GM19238 (cell line): Measurements from ENCODE around the gene CGN.

ENCODE experiments used
- DNase-seq: peaks from one replicate; pipeline ENCODE4 v3.0.0; 2011; ENCODE audit warnings: low spot score; ENCODE audit not compliant: insufficient read length

The CGN gene

GRCh38 chr1:151546011-151546925 is 35.1 kb downstream of the CGN start:
- DNase-seq, result no peak

DNA sequence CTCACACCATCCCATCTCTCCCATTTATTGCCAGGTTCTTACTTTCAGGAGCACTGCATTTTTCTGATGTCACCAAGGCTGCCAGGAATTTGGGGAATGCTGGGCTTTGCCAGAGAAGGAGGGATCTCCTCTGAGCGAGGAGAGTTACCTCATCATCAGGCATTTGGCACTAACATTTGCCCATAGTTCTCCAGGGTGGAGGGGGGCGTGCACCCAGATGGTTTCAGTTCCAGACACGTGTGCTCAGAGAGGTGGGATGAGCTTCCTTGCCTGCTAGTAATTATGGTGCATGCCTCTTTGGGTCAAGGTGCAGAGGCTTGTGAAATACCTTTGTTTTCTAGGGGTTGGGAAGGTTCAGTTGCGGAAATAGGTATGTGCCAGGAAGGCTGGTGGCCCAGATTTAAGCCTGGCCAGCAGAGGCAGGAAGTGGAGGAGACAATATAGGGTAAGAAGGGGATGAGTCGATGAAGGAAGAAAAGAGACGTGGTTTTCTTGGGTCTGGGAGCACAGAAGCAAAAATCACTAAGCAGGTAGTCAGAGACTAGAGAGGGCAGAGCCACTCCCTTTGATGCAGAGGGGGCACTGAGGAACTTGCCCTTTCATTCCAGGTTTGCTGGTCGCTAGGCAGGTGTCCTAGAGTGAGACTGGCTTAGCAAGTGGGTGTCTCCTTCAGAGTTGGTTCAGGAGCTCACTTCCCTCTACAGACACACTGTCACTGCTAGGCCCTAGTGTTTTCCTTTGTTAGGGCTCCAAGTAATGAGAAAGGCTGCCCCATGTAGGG is 36.1 kb downstream of the CGN start:
- DNase-seq, result no peak

DNA sequence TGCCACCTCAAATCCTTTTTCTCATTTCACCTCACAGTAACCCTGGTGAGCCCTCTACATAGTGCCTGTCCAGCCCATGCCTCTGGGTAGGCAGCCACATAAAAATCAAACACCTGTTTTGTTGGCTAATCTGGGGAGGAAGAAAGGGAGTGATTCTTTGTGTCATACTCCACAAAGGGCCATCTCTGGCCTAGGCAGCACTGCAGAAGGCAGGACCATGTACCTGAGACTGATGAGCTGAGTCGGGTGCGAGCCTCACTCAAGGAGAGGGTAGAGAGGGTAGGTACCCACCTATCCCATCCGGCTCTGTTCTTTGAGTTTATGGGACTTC is 36.7 kb downstream of the CGN start:
- no peak for DNase-seq

- no peak for DNase-seq
Observed at GRCh38 chr1:151549199-151549598, 38.0 kb downstream of the CGN start.

- no peak for DNase-seq
Observed at GRCh38 chr1:151553659-151554058, 42.5 kb downstream of the CGN start.

DNA sequence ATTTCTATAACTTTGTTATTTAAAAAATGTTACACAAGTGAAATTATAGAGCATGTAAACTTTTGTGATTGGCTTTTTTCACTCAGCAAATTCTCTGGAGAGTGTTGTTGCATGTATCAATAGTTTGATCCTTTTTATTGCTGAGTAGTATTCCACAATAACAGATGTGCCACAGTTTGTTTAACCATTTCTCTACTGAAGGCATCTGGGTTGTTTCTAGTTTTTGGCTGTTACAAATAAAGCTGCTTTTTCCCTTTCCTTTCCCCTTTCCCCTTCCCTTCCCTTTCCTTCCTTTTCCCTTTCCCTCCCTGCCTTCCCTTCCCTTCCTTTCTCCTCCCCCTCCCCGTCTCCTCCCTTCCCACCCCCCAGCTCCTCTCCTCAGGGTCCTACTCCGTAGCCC is 44.9 kb downstream of the CGN start:
- no peak for DNase-seq

- DNase-seq, result no peak
Observed at GRCh38 chr1:151562661-151563060, 51.5 kb downstream of the CGN start.

- DNase-seq, result no peak
Observed at GRCh38 chr1:151563376-151563775, 52.2 kb downstream of the CGN start.

- DNase-seq, result no peak
Observed at GRCh38 chr1:151565502-151566189, 54.5 kb downstream of the CGN start.

DNA sequence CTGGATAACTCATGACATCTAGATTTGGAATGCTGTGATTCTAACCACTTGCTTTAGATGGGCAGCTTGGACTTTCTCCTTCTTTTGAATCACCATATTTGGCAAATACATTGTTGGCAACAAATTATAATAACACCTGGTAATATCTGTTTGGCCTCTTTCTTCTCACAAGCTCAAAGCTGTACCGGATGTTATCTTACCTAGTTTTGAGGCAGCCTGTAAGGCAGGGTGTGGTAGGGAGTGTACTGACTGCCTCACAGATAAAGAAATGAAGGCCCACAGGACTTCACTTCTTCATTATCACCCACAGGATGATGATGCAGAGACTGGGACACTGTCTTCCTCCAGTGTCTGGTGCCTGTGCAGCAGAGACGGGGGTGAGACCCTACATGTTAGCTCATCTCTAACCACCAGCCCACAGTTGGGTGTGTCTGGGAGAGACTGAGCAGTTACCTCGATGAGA is 57.5 kb downstream of the CGN start:
- no peak for DNase-seq

- DNase-seq, result no peak
Observed at GRCh38 chr1:151570819-151571218, 59.6 kb downstream of the CGN start.

DNA sequence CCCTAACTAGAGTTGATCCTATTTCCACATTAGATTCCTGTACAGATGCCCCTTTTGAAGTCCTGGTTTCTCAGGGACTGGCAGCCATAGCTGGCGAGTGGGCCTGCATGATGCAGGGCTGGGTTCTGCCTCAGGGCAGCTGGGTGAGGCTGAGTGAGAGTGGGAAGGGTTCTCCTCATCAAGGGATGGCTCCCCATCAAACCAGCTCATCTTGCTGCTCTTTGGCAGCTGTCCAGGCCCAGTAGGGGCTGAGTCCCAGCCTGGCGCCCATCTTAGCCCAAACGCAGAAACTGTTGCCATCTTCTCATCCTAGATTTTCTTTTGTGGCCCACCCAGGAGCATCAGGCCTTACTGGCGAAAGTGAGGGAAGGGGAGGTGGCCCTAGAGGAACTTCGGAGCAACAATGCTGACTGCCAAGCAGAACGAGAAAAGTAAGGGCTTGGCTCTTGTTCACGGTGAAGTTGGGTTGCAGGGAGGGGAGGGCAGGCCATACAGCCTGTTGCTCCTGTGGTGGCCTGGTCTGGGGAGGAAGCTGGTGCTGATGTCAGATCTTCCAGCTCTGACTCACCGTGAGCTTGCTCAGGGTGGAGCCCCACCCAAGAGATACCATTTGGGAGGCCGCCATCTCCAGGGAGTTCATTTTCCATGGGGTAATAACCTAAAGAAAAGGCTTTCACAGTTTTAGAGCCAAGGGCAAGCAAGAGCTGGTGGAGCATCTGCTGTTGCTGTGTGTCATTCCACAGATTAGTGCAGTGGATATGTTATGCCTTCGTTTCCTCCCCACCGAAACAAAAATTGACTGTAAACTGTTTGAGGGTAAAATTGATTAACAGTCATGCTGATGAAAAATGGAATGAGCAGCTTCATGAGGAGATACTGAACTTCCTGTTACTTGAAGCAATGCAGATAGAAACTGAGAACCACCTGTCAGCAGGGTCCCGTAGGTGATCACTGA is 63.7 kb downstream of the CGN start:
- no peak for DNase-seq

DNA sequence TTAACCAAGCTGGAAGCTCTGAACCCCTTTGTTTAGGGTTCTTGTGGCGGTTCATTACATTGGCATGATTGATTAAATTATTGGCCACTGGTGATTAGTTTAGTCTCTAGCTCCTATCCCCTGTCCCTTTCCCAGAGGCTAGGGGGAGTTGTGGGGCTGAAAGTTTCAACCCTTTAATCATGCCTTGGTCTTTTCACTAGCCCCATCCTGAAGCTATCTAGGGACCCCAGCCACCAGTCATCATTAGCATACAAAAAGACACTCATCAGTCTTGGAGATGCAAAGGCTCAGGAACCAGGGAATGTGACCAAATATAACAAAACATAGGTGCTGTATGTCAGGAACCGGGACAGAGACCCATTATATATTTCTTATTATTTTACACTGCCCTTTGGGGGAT is 66.0 kb downstream of the CGN start:
- DNase-seq, result no peak

- DNase-seq, result no peak
Observed at GRCh38 chr1:151578941-151579340, 67.8 kb downstream of the CGN start.

GRCh38 chr1:151579436-151580225 is 68.4 kb downstream of the CGN start:
- DNase-seq, result no peak

GRCh38 chr1:151581451-151581850 is 70.3 kb downstream of the CGN start:
- DNase-seq, result no peak

DNA sequence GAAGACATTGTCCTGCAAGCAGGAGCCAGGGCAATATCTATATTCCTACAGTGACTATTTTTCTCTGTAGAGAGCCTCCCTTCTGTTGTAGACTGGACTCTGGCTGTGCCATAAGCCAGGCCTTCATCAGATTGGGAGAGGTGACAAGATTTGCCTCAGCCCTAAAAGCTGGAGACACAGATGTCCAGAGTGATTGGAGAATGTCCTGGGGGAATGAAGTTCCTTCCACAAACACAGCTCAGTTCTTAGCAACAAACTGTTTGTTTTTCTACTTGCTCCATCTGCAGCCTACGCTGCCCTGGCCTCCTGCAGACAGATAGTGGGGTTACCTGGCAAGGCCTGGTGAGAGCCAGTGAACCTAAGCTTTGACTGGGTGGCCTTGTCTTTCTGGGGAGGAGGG is 70.7 kb downstream of the CGN start:
- DNase-seq, result no peak

DNA sequence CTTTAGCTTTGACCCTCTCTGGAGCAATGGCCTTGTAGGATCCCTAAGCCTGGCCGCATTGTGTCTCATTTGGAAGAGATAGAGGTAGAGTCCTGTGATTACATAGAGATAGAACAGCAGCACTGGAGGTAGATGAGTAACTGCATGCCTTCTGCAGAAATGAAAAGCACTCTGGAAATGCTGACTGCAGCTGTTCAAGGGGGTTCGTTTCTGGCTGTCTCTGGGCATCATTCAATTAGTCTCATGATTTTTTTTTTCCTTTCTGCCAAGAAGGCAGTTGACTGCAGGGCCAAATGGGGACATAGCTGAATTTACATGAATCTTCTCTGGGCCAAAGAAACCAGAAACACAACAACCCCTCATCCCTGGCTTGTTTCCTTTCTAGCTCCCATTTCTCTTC is 72.6 kb downstream of the CGN start:
- DNase-seq, result no peak

DNA sequence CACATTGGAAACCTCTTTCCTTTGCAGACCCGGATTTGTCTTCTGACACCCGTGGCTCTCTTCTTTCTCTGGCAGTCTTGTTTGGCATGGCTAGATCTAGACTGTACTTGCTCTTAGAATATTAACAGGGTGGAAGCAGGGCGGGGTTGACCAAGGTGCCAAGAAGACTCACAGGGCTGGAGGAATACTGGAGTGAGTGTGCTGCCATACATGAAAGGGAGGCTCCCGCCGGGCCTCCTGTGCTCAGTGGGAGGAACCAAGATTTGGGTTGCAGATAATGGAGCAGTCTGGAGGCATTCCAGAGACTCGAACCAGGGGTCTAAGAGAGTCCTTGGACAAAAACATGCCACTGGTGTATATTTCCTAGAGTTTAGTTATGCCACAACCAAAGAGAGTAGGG is 73.1 kb downstream of the CGN start:
- no peak for DNase-seq

DNA sequence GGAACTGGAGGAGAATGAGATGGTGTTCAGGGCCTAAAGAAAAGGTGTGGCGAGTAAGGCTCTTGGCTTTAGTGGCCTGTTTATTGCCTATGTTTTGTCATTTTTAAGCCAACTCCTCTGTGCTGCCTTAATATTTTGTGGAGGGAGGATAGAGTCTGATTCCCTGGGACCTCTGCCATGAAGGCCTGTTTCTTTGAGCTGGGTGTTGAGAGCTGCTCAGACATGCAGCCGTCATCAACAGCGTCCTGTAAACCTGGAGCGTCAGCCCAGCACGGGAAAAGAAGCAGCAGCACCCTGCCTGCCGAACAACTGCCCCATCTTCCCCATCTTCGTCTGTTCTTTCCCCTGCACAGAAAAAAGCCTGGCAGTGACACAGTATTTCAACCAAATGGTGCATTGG is 73.6 kb downstream of the CGN start:
- no peak for DNase-seq
